ENCODE data around the gene PDXK.

DNA sequence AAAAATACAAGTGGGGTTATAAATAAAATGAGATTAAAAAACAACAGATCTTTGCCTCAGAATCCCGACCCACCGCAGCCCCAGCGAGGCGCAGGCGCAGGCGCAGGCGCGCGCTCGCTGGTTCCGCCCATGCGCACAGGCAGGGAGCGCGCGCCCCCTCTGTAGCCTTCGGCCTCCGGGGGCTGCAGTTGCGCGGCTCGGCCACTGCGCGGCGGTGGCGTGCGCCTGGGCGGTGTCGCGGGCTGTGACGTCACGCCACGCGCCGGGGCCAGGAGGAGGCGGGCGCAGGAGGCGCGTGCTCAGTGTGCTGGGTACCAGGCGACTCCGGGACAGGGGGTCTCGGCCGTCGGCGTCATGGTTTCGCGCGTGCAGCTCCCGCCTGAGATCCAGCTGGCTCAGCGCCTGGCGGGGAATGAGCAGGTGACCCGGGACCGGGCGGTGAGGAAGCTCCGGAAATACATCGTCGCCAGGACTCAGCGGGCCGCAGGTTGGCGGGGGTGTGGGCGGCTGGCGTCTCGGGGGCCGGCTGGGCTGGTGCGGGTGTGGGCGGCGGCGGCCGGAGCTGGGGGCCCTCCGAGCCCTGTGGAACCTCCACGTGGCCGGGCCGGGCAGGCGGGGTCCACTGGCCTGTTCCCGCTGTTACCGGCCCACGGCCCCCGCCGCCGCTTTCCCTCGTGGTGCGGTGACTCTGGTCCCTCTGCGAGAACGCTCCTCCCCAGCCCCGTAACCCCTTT, 70.5 kb downstream of the PDXK start, which contains the start of gene RRP1:
- TF ChIP-seq, protein P1, sequence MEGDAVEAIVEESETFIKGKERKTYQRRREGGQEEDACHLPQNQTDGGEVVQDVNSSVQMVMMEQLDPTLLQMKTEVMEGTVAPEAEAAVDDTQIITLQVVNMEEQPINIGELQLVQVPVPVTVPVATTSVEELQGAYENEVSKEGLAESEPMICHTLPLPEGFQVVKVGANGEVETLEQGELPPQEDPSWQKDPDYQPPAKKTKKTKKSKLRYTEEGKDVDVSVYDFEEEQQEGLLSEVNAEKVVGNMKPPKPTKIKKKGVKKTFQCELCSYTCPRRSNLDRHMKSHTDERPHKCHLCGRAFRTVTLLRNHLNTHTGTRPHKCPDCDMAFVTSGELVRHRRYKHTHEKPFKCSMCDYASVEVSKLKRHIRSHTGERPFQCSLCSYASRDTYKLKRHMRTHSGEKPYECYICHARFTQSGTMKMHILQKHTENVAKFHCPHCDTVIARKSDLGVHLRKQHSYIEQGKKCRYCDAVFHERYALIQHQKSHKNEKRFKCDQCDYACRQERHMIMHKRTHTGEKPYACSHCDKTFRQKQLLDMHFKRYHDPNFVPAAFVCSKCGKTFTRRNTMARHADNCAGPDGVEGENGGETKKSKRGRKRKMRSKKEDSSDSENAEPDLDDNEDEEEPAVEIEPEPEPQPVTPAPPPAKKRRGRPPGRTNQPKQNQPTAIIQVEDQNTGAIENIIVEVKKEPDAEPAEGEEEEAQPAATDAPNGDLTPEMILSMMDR (IDR thresholded peaks at IDR 0.05): peak; percentile 98 to 100 (median 100)
- peak; percentile 73 for TF ChIP-seq POLR2A (IDR thresholded peaks at IDR 0.05)
